ENCODE measurements around the gene MOSPD3. TPM values are rescaled to one million over a fixed set of nuclear protein-coding genes. Genes with fewer than 3 reads are reported as not detected.

The MOSPD3 gene
- total RNA-seq, 2 experiments from 2014 or later, result 10.4 to 12.0 TPM

- H3K4me1 ChIP-seq (ENCODE audit: insufficient read depth, low read length, poor library complexity, severe bottlenecking), result peaks cover 10% of the 10 kb centered on the region
- CTCF ChIA-PET (ENCODE audit: unreplicated experiment), result interaction anchor here (0.6 kb wide), 1 partner anchor 103 kb away, joined by 3 read pairs; no protein-coding TSS in a partner anchor
- H3K9me3 ChIP-seq (ENCODE audit: low read length), result no peaks in the 10 kb centered on the region
- no peak overlapping the region for H3K4me3 ChIP-seq (ENCODE audit: low read depth, low read length, poor library complexity, severe bottlenecking)
- H3K4me2 ChIP-seq (ENCODE audit: low read length), result no peak overlapping the region
- BruUV-seq (replicated peaks), result no TSS peak
- no peaks in the 10 kb centered on the region for H4K20me1 ChIP-seq (ENCODE audit: insufficient read depth, low read length)
- DNase-seq (ENCODE audit: low spot score), result no peak
- POLR2A ChIA-PET, result interaction anchor here (0.6 to 1.5 kb wide), 6 partner anchors 9 to 223 kb away, joined by 3 to 7 read pairs (median 4); partner anchors contain the start of genes GIGYF1, MOSPD3 and POP7
- no peak overlapping the region for H2AFZ ChIP-seq (ENCODE audit: low read length)
- intact Hi-C loops (cut with micrococcal nuclease; ENCODE audit: unreplicated experiment), result no loop called here
- TF ChIP-seq, protein P1, sequence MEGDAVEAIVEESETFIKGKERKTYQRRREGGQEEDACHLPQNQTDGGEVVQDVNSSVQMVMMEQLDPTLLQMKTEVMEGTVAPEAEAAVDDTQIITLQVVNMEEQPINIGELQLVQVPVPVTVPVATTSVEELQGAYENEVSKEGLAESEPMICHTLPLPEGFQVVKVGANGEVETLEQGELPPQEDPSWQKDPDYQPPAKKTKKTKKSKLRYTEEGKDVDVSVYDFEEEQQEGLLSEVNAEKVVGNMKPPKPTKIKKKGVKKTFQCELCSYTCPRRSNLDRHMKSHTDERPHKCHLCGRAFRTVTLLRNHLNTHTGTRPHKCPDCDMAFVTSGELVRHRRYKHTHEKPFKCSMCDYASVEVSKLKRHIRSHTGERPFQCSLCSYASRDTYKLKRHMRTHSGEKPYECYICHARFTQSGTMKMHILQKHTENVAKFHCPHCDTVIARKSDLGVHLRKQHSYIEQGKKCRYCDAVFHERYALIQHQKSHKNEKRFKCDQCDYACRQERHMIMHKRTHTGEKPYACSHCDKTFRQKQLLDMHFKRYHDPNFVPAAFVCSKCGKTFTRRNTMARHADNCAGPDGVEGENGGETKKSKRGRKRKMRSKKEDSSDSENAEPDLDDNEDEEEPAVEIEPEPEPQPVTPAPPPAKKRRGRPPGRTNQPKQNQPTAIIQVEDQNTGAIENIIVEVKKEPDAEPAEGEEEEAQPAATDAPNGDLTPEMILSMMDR (conservative IDR thresholded peaks at IDR 0.05; ENCODE audit: low read length), result no peak
- TF ChIP-seq EZH2phosphoT487 (IDR thresholded peaks at IDR 0.05; ENCODE audit: borderline replicate concordance, low read depth, low read length), result no peak
- H3K36me3 ChIP-seq (ENCODE audit: insufficient read depth, low read length), result no peaks in the 10 kb centered on the region
- no peak overlapping the region for H3K27ac ChIP-seq (ENCODE audit: low read depth, low read length, poor library complexity, severe bottlenecking)
- H3K79me2 ChIP-seq (ENCODE audit: insufficient read depth, low read depth, low read length), result peaks cover 13% of the 10 kb centered on the region; the same call in 1 of the 2 replicates
- H3K9me2 ChIP-seq (ENCODE audit: insufficient read depth, low read length), result no peaks in the 10 kb centered on the region
Measured at GRCh38 chr7:100589341-100589947, 22.9 kb upstream of the MOSPD3 start.

DNA sequence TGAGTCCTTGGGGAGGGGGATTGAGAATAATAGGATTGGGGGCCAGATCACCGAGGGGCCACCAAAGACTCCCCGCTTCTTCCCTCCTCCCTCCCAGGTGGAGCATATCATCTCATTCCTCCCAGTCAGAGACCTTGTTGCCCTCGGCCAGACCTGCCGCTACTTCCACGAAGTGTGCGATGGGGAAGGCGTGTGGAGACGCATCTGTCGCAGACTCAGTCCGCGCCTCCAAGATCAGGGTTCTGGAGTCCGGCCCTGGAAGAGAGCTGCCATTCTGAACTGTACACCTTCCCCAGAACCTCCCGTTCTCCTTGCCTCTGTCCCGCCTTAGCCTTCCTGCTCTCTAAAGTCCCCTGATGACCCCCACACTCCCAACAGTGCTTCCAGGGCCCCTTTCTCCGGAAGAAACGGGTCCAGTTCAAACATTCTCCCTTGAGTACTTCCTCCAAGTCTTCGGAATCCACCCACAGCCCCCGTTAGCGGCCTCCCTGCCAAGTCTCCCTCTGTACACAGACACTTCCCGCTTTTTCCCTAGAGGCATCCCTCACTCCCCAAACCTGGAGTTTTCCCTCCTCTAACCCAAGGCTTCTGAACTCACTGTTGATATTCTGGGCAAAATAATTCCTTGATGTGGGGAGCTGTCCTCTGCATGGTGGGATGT, 22.1 kb upstream of the MOSPD3 start:
- intact Hi-C loops (cut with micrococcal nuclease; ENCODE audit: unreplicated experiment), result no loop called here
- Histone ChIP-seq H3K9me2 (ENCODE audit: insufficient read depth, low read length) (no peaks in the 10 kb centered on the region), H4K20me1 (ENCODE audit: insufficient read depth, low read length) (no peaks in the 10 kb centered on the region), H3K4me2 (ENCODE audit: low read length) (no peak overlapping the region), H3K4me3 (ENCODE audit: low read depth, low read length, poor library complexity, severe bottlenecking) (no peak overlapping the region), H3K4me1 (ENCODE audit: insufficient read depth, low read length, poor library complexity, severe bottlenecking) (peaks cover 4% of the 10 kb centered on the region), H3K27ac (ENCODE audit: low read depth, low read length, poor library complexity, severe bottlenecking) (no peak overlapping the region), H2AFZ (ENCODE audit: low read length) (no peak overlapping the region), H3K9me3 (ENCODE audit: low read length) (no peaks in the 10 kb centered on the region), H3K36me3 (ENCODE audit: insufficient read depth, low read length) (no peaks in the 10 kb centered on the region), H3K79me2 (ENCODE audit: insufficient read depth, low read depth, low read length) (peaks cover 5% of the 10 kb centered on the region; the same call in 1 of the 2 replicates)
- no peak for DNase-seq (ENCODE audit: low spot score)
- ChIA-PET POLR2A (interaction anchor here (0.6 to 0.7 kb wide), 2 partner anchors 9 to 27 kb away, joined by 3 to 10 read pairs; no protein-coding TSS in a partner anchor), CTCF (ENCODE audit: unreplicated experiment) (interaction anchor here (0.6 kb wide), 1 partner anchor 102 kb away, joined by 3 read pairs; no protein-coding TSS in a partner anchor)
- BruUV-seq (replicated peaks), result no TSS peak
- TF ChIP-seq EZH2phosphoT487 (IDR thresholded peaks at IDR 0.05; ENCODE audit: borderline replicate concordance, low read depth, low read length), result no peak

DNA sequence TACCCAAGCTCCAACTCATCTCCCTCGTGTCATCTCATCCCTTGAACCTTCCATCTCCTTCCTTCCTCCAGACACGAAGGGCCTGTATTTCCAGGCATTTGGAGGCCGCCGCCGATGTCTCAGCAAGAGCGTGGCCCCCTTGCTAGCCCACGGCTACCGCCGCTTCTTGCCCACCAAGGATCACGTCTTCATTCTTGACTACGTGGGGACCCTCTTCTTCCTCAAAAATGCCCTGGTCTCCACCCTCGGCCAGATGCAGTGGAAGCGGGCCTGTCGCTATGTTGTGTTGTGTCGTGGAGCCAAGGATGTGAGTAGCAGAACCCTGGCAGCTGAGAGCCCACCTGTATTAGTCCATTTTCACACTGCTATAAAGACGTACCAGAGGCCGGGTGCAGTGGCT, 20.7 kb upstream of the MOSPD3 start:
- POLR2A ChIA-PET, result interaction anchor here (0.6 kb wide), 1 partner anchor 273 kb away, joined by 4 read pairs; no protein-coding TSS in a partner anchor

More for the DNA sequence above, 20.7 kb upstream of the MOSPD3 start:
- intact Hi-C loops (cut with micrococcal nuclease; ENCODE audit: unreplicated experiment), result no loop called here
- H3K4me2 ChIP-seq (ENCODE audit: low read length), result no peak overlapping the region
- no peaks in the 10 kb centered on the region for H4K20me1 ChIP-seq (ENCODE audit: insufficient read depth, low read length)
- no peak overlapping the region for H2AFZ ChIP-seq (ENCODE audit: low read length)
- TF ChIP-seq EZH2phosphoT487 (IDR thresholded peaks at IDR 0.05; ENCODE audit: borderline replicate concordance, low read depth, low read length), result no peak
- TF ChIP-seq, protein P1 (conservative IDR thresholded peaks at IDR 0.05; ENCODE audit: low read length), result no peak
- peaks cover 4% of the 10 kb centered on the region for H3K4me1 ChIP-seq (ENCODE audit: insufficient read depth, low read length, poor library complexity, severe bottlenecking)
- H3K36me3 ChIP-seq (ENCODE audit: insufficient read depth, low read length), result no peaks in the 10 kb centered on the region
- no peak overlapping the region for H3K27ac ChIP-seq (ENCODE audit: low read depth, low read length, poor library complexity, severe bottlenecking)
- no peaks in the 10 kb centered on the region for H3K9me3 ChIP-seq (ENCODE audit: low read length)
- no peaks in the 10 kb centered on the region for H3K9me2 ChIP-seq (ENCODE audit: insufficient read depth, low read length)
- no peaks in the 10 kb centered on the region for H3K79me2 ChIP-seq (ENCODE audit: insufficient read depth, low read depth, low read length)
- CTCF ChIA-PET (ENCODE audit: unreplicated experiment), result no interaction called here
- no peak for DNase-seq (ENCODE audit: low spot score)
- BruUV-seq (replicated peaks), result no TSS peak
- no peak overlapping the region for H3K4me3 ChIP-seq (ENCODE audit: low read depth, low read length, poor library complexity, severe bottlenecking)

All from OCI-LY7 (cell line).